Cortex of kidney (tissue), 1 donor: ENCODE data around the gene DPP10.
"Not testable (repeated sequence)": the region's sequence is repeated elsewhere in the genome, so short reads cannot be mapped to it uniquely, and the experiment has no call there.

Experiments used
- DNase-seq: peaks from one replicate; lab custom pipeline; 2025; lab: John Stamatoyannopoulos, UW

Gene DPP10

DNA sequence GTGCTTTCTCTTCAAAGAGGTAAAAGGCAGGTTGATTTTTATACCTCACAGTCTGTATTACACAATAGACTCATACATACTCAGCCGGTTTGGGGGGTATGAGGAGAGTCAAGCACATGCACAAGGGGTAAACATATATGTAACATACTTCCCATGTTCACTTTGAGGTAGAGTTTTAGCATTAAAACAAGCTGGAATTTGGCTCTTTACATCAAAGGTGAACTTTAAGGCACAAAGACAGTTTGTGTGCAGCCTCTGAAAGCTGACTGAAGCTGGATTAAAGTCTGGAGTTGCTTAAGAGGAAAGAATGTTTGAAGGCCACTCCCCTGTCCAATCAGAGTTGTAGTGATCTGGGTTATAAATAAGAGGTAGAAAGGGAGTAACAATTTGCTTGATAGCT lies 282.0 kb downstream of the DPP10 start:
- DNase-seq = no peak

DNA sequence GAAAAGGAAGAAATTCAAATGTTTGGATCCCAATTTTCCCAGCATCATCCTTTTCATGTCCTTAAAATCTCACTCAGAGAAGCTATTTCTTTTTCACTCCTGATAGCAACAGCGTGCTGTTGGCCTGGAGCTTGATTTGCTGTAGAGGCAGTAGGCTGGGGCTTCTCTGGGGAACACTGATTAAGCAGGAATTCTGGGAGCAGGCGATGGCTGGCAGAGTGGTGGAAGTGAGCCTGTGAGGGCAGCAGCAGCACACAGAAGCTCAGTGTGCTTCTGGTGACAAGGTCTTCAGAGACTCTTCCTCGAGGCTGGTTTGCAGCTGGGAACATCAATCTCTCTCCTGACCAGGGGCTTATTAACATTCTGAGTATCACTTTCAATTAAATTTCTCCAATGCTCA lies 284.6 kb downstream of the DPP10 start:
- no peak for DNase-seq

DNA sequence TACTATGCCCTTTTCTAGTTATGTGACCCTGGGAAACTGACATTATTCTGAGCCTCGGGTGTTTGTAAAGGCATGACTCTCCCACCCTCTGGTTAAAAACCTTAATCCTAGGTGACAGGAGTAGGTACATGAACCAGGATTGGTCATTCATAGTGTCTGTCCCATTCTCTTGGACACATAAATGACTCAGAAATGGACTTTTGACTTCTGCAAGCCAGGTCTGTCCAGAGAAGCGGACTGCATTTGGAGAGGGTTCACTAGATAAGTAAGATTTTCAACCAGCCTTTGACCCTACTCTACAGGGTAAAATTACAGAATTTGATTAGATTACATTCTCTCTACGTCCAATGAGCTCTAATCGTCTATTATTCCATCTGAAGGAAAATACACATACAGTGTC lies 285.9 kb downstream of the DPP10 start:
- no peak for DNase-seq

DNA sequence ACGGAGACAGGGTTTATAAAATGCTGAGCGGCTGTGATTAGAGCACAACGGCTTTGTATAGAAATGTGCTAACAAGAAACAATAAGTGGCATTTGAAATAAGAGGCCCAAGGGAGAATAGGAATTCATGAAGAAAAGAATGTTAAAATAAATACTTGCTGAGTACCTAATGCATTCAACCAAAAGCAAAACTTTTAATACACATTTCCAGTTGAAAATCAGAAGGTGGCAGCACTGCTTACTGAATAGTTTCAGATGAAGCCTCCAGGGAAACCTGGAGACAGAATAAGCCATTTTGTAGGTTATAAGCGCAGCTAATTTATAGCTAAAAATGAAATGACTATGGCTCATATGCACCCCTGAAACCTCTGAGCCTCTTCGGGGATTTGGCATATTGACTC lies 286.6 kb downstream of the DPP10 start:
- no peak for DNase-seq

DNA sequence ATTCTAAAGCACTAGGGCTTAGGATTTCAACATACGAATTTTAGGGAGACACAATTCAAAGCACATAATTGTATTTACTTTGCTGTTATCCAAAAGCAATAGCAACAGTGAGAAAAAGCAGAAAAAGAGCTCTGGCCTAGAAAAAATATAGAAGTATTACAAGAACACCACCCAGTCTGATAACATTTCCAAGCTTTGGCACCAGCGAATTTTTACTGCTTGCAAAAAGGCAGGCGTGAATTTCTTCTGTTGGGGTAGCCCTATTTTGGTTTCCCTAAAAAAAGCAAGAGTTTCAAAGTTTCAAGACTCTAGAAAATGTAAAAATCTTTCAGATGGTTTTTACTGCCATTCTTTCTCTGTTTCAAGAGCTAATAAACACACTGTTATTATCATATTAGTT lies 292.7 kb downstream of the DPP10 start:
- no peak for DNase-seq

DNA sequence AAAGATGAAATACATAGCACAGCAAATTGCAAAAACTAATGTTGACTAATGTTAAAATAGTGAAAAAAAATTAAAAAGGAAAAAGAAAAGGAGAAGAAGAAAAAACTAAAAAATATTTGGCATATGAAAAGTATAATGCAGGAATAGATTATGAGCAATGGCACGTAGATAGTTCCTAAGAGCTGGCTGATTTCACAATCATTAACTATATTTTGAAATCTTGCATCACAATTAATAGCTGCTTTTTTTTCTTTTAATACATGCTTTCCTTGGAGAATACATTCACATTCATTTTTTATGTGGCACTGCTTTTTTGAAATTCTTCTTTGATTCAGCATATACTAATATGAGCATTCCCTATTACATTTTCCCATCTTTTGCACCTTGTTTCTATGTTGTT lies 299.8 kb downstream of the DPP10 start:
- no peak for DNase-seq

DNA sequence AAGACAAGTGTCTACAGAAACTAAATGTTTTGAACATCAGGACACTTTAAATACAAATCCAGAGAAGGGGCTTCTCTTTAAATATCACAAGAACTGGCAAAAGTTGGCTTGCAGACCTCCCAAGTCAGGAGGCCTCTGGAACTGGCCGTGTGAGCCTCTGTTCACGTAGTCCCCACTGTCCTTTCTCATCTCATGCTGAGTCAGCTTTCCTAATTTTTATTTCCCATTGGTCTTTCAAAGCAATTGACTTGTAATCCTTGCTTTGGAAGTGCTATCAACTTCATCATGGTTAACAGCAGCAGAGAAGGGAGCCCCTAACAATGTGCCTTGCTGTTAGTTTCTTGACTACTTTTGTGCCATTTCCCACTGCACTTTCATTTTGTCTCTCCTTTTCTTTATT lies 303.3 kb downstream of the DPP10 start:
- DNase-seq = no peak

DNA sequence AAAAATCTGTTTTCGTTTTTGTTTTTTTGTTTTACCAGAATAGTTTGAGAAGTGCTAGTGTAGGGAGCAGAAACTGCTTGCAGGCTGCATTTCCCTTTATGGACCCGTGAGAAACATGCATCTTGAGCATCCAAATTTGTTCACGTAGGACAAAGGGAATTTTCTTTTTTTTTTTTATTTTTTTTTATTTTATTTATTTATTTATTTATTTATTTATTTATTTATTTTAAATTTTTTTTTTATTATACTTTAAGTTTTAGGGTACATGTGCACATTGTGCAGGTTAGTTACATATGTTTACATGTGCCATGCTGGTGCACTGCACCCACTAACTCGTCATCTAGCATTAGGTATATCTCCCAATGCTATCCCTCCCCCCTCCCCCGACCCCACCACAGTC lies 305.7 kb downstream of the DPP10 start:
- not testable (repeated sequence) for DNase-seq

DNA sequence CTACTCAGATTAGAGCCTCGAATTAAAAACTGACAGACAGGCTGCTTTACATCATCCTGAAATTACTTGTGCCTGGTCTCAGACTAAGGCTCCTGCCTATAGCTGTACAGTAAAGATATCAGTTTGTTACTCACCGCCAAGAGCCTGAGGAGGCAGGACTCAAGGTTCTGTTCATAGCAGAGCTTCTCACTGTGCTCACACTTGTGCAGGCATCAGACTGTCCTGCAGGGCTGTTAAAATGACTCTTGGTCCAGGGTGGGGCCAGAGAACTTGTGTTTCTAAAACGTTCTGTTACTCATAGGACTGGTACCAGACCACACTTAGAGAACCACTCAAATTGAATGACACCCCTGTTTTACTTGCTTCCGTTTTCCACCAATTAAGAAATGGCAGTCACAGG lies 310.0 kb downstream of the DPP10 start:
- DNase-seq = no peak

DNA sequence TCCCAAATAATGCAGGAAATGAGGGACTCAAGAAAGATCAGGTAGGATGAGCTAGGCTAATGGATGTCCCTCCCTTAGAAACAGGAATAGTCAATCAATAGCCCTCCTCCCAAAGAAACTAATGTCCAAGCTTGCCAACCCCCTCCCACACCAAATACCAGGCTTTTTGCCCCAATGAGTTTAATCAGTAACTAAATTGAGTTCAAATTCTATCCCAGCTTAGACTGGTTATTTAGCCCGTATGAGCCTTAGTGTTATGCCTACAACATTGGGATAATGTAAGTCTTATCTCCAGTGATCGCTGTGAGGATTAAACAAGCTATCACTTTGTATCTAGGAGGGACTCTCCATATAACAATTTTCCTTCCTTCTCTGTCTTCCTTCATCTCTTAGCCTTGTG lies 310.7 kb downstream of the DPP10 start:
- no peak for DNase-seq

DNA sequence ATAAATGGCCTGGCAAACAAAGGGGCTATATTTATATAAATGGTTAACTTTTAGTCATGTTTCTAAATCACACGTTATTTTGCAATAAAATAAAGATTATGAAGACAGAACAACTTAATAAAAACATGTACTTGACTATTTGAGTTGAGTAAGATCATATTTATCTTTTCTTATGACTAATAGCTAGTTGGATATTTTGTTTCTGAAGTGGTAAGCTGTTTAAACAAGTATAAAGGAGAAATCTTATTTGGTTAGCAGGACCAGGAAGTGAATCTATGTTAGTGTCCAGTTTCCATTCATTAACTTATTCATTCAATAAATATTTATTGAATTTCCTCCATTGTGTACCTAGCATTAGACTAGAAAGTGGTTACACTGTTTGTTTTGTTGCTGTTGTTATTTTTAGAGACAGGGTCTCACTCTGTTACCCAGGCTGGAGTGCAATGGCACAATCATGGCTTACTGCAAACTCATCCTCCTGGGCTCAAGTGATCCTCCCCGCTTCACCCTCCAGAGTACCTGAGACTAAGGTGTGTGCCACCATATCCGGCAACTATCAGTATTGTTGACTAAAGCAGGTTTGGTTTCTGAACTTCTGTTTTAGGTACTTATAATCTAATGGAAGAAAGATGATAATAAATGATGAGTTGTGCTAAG lies 312.6 kb downstream of the DPP10 start:
- DNase-seq = no peak

DNA sequence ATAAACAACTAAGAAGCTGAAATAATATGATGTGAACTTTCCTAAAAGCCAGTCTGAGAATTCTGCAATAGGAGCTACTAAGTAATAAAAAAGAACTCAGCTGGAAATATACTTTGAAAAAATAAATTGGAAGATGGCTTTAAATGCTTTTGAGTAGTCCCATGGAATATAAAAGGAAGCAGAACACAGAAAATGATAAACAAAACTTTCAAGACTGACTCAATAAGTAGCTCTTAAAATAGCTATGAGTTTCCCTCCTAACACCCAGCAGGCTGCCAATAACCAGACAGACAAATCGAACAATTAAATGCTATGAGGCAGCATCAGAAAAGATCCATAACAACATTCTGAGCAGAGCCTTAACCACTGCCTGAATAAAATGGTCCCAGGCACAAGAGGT lies 319.9 kb downstream of the DPP10 start:
- no peak for DNase-seq

DNA sequence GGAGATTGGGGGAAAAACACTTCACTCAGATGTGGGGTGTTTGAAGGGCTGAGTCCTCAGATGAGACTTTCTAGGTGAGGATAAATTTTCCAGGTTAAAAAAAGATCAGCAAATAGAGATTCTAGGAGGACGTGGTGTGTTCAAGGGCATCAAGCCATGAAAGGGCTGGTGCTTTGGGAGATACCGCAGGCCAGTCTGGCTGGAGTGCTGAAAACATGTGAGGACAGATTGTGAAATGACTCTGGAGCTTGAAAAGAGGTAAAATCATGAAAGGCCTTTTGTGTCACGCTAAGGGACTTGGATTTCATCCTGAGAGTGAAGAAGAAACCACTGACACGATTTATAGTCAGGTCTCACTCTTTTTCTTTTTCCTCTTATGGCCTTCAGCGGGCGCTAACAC lies 320.5 kb downstream of the DPP10 start:
- no peak for DNase-seq

DNA sequence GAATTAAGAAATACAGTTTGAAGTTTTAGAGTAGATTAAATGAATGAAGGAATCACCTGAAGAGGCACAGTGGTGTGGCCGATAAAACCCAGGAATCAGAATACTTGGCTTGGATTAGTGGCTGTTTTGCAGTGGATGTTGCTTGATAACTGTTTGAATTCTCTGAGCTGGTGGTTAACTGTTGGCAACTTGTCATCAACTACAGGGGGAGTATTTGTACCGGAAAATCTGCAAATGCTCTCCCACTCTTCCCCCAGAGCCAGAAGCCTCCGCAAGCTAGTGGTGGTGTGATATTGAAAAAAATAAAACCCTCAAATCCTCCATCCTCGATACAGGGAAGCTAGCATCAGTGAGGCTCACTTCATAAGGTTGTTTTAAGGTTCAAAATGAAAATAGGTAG lies 326.7 kb downstream of the DPP10 start:
- DNase-seq = no peak

DNA sequence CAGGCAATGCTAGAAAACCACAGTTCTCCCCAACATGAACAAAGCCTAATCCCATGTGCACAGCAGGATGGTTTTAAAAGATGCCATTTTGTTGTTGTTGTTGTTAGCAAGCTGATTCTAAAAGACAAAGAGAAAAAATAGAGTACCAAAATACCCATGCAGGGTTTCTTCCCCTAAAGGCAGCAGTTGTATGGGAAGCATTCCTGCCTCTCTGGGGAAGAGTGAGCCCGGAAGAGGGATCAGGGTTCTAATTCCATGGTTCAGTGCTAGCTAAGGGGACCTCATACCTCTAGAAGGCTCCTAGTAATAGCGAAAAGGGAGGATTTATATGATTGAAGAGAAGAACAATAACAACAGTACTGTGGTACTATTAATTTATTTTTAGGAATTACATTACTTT lies 327.6 kb downstream of the DPP10 start:
- DNase-seq = no peak

DNA sequence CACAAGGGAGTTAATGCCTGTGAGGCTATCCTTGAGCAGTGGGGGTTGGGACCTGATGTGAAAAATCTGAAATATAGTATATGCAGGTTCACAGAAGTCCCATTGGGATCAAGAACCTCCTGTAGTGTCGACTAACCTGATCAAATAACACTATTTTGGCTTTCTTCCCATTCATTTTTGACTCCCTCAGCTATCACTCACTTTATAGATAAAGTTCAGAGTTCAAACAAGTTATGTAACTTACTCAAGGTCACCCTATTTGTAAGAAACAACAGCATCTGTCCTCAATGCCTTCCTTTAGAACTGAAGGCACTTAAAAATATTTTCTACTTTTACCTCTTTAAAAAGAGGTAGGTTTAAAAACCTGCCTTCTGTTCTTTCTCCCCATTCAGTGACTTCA lies 341.6 kb downstream of the DPP10 start:
- DNase-seq = no peak

DNA sequence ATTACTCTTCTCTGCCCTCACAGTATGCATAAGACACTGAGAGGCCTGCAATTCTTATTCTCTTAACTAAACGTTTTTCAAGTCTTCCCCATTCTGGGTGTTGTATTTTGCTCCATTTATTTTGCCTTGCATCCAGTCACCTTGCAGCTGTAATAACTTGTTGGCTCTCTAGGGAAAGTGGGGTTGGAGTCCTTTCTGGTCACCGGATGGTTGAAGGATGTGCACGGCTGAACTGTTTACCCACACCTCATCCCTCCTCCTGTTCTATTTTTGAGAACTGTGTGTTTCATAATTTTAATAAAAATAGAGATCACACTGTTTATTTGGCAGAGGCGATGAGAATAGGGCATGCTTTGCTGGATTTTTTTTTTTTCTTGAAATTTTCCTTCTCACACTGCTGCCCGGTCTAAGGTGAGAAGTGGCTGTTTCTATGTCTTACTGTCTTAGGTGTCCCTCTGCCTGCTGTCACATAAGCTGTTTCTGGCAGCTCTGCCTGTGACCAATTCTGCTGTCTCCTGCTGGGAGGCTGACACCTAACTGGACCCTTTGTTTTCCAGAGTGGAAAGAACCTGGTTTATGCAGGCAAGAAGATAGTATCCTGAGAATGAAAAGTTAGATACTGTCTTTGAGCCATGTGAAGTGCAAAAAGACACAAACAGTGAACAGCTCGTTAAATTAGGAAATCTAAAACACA lies 342.6 kb downstream of the DPP10 start:
- DNase-seq = no peak

DNA sequence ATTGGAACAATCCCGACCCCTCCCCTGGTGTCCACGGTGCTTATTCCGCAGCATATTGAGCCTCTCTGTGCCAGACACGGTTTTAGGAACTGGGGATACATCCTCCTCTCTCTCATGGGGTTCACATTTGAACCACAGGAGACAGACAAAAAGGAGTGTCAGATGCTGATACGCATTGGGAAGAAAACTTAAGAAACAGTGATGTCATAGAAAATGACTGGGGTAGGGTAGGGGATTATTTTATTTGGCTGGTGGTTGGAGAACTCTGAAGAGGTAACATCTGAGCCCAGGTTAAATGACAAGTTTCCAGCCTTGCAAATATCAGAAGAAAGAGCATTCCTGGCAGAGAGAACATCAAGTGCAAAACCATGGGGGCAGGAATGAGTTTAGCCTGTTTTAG lies 344.5 kb downstream of the DPP10 start:
- no peak for DNase-seq

DNA sequence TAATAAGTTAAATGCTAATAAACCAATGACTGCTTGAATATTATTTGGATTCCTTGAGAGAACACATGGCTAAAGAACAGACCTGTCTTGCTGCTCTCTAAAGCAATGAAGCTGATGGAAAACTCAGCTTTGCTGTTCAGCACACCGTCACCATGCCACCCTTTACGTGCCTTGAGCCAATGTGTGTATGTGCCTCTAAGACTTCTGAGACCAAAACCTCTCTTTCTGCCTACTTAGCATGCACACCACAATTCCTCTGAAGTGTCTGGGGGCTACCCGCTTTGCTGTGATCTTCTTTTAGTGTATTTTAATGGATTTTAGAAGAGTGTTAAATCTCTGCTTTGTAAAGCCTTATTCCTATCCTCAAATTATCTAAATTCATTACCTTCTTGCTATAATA lies 345.0 kb downstream of the DPP10 start:
- DNase-seq = no peak

DNA sequence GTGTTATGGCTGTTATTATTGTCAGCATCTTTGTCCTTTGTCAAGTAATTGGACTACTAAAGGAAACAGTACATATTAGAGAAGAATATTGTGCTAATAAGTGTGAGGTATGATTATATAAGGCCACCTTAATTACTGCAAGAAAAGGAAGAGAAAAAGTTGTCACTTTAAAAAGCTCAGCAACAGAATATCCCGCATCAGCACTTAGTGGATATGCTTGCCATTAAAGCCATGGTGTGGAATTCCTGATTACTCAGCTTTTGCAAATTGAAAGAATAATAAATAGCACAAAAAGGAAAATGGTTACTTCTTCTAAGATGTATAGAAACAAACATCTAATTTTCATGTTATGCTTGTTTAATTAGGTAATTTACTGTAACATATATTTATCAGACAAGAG lies 347.5 kb downstream of the DPP10 start:
- no peak for DNase-seq

DNA sequence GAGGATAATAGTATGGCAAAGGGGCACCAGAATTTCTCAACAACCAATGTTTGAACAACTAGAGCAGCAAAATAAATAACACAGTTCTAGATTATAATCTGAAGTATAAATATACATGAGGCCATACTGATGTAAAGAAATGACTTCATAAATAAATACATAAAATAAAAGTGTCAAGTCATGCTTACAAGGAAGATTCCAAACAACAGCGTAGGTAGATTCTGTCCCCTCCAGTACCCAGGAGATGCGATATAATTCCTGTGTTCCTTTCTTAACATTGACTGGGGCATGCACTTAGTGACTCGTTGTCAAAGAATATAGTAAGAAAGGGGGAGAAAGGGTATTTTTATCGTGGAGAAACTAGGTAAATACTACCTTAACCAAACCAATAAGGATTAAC lies 355.1 kb downstream of the DPP10 start:
- DNase-seq = no peak

DNA sequence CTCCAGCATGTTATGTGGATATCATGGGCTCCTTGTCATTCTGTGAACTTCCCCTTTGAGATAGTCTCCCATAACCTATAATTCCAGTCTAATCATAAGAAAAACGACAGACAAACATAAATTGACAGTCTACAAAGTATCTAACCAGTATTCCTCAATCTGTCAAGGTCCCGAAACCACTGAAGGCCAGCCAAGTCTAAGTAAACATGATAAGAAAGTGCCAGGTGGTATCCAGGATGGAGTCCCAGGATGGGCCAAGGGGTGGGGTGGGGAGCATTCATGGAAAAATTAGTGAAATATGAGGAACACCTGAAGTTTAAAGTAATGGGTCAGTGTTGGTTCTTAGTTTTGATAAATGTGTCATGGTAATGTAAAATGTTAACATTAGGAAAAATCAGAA lies 355.5 kb downstream of the DPP10 start:
- no peak for DNase-seq

DNA sequence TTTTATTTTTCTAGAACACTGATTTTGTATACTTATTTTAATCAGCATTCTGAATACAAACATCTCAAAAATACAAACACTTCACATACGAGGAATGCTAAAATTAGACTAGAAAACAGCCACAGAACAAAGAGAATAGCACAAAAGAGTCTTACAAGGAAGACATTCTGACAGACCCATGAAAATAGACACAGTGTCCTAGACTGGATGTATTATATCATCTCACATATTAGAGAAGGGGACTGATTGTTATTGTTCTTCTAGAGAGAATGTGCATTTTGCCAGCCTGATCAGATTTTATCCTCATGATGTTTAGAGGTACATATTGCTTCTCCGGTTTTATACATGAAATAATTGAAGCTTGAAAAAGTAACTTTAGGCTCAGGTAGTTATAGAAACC lies 357.9 kb downstream of the DPP10 start:
- DNase-seq = no peak

DNA sequence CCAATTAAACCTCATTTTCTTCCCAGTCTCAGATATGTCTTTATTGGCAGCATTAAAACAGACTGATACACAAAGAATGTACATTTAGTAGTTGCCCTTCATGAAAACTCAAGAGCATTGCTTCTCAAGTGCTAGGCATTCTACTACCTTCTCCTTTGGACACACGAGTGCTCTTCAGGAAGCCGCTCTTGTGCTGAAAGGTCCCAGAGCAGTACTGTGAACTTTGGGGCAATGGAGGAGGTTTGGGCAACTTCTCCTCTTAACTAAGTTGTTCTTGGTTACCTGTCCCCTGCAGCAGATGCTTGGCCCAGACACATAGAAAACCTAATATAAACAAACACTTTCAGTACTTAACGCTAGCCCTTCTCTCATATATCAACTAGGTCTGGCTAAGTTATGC lies 362.8 kb downstream of the DPP10 start:
- no peak for DNase-seq
